ENCODE measurements around the gene KANSL1. TPM values are rescaled to one million over a fixed set of nuclear protein-coding genes. Genes with fewer than 3 reads are reported as not detected.

Gene KANSL1
- total and polyA plus RNA-seq, 2 experiments from 2014 or later: 49.0 to 206 TPM

- no peak overlapping the region for H3K27ac Mint-ChIP-seq
Measured at GRCh38 chr17:46038937-46039336, 154.3 kb downstream of the KANSL1 start.

GRCh38 chr17:46038414-46038813, 154.8 kb downstream of the KANSL1 start:
- H3K27ac Mint-ChIP-seq: peak overlapping the region; percentile 36; the same call in 1 of the 2 replicates
- Histone ChIP-seq H4K20me1 (replicated peaks; ENCODE audit: insufficient read depth) (peaks cover 17% of the 10 kb centered on the region), H3F3A (replicated peaks; ENCODE audit: low read depth) (peaks cover 14% of the 10 kb centered on the region; the same call in 1 of the 2 replicates), H3K27me3 (ENCODE audit: insufficient read depth) (no peaks in the 10 kb centered on the region), H3K4me1 (ENCODE audit: insufficient read depth) (no peaks in the 10 kb centered on the region), H2AFZ (no peak overlapping the region), H3K79me2 (replicated peaks; ENCODE audit: insufficient read depth) (peaks cover 12% of the 10 kb centered on the region), H3K27ac (ENCODE audit: low read depth) (no peak overlapping the region), H3K4me3 (no peak overlapping the region), H3K9me2 (ENCODE audit: insufficient read depth) (no peaks in the 10 kb centered on the region), H3K36me3 (ENCODE audit: insufficient read depth) (peaks cover 68% of the 10 kb centered on the region), H3K4me2 (no peak overlapping the region)
- no peak overlapping the region for H3K4me3 Mint-ChIP-seq
- TF ChIP-seq CREB1 (CRISPR knock-in tag; IDR thresholded peaks at IDR 0.05; ENCODE audit: low read depth): no peak
- no peak for TF ChIP-seq JUNB (IDR thresholded peaks at IDR 0.05; ENCODE audit: unreplicated experiment)
- no peak for TF ChIP-seq ZNF462 (CRISPR knock-in tag; IDR thresholded peaks at IDR 0.05)
- no peak for TF ChIP-seq POLR2AphosphoS5 (IDR thresholded peaks at IDR 0.05; ENCODE audit: low read depth)
- no peak for TF ChIP-seq STAT1 (IDR thresholded peaks at IDR 0.05; ENCODE audit: unreplicated experiment)
- TF ChIP-seq EZH2phosphoT487 (IDR thresholded peaks at IDR 0.05; ENCODE audit: unreplicated experiment): no peak
- TF ChIP-seq ZNF114 (CRISPR knock-in tag; IDR thresholded peaks at IDR 0.05): no peak
- DNase-seq (ENCODE audit: low spot score) (no peak), ATAC-seq (no peak)
- peaks cover 2% of the 10 kb centered on the region for H3K27me3 Mint-ChIP-seq (ENCODE audit: insufficient read depth, low read depth, poor library complexity)
- no peaks in the 10 kb centered on the region for H3K4me1 Mint-ChIP-seq
- no peaks in the 10 kb centered on the region for H3K9me3 Mint-ChIP-seq
- H3K36me3 Mint-ChIP-seq (ENCODE audit: low read depth): peaks cover 86% of the 10 kb centered on the region

More at GRCh38 chr17:46038937-46039336, 154.3 kb downstream of the KANSL1 start:
- H3K36me3 ChIP-seq (ENCODE audit: insufficient read depth): peaks cover 68% of the 10 kb centered on the region
- ATAC-seq (no peak), DNase-seq (ENCODE audit: low spot score) (no peak)
- Mint-ChIP-seq H3K27me3 (ENCODE audit: insufficient read depth, low read depth, poor library complexity) (peaks cover 2% of the 10 kb centered on the region), H3K9me3 (no peaks in the 10 kb centered on the region), H3K36me3 (ENCODE audit: low read depth) (peaks cover 88% of the 10 kb centered on the region), H3K4me3 (no peak overlapping the region), H3K4me1 (peaks cover under 1% of the 10 kb centered on the region; the same call in 1 of the 3 replicates)
- no peaks in the 10 kb centered on the region for H3K4me1 ChIP-seq (ENCODE audit: insufficient read depth)
- H4K20me1 ChIP-seq (replicated peaks; ENCODE audit: insufficient read depth): peaks cover 14% of the 10 kb centered on the region
- TF ChIP-seq NANOG (IDR thresholded peaks at IDR 0.05; ENCODE audit: borderline replicate concordance) (no peak), JUNB (IDR thresholded peaks at IDR 0.05; ENCODE audit: unreplicated experiment) (no peak), ETS1 (IDR thresholded peaks at IDR 0.05) (no peak)
- no peak overlapping the region for H3K27ac ChIP-seq (ENCODE audit: low read depth)
- no peak overlapping the region for H2AFZ ChIP-seq
- H3K9me2 ChIP-seq (ENCODE audit: insufficient read depth): no peaks in the 10 kb centered on the region
- peaks cover 17% of the 10 kb centered on the region for H3K79me2 ChIP-seq (replicated peaks; ENCODE audit: insufficient read depth)
- no peak overlapping the region for H3K4me3 ChIP-seq
- H3F3A ChIP-seq (replicated peaks; ENCODE audit: low read depth): 0 out of 2 replicates have a peak, but pooled peaks cover 10% of the 10 kb centered on the region
- no peak overlapping the region for H3K4me2 ChIP-seq
- H3K27me3 ChIP-seq (ENCODE audit: insufficient read depth): no peaks in the 10 kb centered on the region
